ENCODE results near the gene IFNLR1. TPM values are rescaled to one million over a fixed set of nuclear protein-coding genes. Genes with fewer than 3 reads are reported as not detected.
"Not testable (repeated sequence)": the region's sequence is repeated elsewhere in the genome, so short reads cannot be mapped to it uniquely, and the experiment has no call there.

Gene IFNLR1
- 1.9 and 2.3 TPM in 2 replicates for total RNA-seq (2014; rRNA removed; shearing (Covaris generic))

- DNase-seq (ENCODE audit: low read depth): peak; percentile 53
Measured at GRCh38 chr1:24186993-24187790, at the start of gene IFNLR1. Gene IFNLR1, minus strand, starts transcription at chr1:24187289. Its CDS starts 41 bp downstream, at chr1:24187248.

DNA sequence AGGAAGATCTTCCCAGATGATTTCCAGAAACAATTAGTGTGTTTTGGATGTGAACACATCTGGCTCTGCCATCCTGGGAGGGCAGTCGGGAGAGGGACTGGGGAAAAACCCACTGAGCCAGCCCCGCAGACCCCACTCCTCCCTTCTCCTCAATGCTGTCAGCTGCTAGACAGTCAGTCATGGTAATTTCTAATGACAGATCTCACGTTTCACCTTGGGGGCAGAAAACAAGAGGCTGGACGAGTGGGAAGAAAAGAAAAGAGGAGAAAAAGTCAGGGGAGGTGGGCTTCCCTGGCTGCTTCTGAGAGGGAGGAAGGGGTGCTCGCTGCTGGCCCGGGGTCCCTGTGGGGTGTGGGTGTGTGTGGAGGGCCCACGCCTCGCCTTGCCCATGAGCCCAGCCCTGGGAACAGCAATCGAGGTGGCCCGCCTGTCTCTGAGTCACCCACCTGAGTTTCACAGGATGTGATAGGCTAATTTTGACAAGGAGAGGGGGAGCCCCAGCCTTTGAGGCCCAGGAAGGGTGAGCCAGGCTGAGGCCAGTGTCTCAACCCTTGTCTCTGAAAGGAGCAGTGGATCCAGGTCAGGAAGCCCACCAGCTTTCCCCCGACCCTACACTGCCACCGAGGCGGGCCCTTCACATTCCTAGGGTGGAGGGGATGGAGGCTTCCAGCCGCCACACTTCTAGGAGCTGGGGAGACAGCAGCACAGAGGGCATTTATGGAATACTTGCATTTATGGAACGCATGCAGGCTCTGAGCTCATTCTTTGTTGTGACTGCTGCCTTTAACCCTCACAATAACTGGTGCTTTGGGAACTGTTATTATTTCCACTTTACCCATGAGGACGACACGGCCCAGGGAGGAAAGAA is 49.1 kb upstream of the IFNLR1 start:
- DNase-seq (ENCODE audit: low read depth): peak; percentile 53

DNA sequence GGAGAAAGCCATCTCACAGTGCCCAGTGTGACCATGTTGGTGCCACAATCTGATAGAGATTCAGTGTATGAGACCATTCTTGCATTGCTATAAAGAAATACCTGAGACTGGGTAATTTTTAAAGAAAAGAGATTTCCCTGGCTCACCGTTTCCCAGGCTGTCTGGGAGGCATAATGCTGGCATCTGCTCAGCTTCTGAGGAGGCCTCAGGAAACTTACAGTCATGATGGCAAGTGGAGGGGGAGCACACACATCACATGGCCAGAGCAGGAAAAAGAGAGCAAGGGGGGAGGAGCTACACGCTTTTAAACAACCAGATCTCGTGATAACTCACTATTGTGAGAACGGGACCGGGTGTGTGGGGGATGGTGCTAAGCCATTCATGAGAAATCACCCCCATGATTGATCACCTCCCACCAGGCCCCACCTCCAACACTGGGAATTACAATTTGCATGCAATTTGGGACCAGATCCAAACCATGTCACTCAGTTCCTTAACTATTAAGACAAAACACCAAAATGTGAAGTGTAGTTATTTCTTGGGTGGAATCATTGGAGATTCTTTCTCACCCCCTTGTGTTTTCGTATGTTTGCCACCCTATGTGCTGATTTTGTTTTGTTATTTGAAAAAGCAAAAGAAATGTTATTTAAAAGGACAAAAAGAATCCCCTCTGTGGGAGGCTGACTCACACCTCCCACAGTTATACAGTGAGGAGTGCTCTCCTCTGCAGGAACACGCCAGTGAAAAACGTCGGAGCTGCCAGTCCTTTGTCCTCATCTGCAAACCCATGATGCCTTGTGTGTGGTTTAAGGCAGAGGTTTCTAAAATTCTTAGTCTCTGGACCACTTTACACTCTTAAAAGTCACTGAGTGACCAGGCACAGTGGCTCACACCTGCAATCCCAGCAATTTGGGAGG is 46.9 kb upstream of the IFNLR1 start:
- DNase-seq (ENCODE audit: low read depth): peak; percentile 15

DNA sequence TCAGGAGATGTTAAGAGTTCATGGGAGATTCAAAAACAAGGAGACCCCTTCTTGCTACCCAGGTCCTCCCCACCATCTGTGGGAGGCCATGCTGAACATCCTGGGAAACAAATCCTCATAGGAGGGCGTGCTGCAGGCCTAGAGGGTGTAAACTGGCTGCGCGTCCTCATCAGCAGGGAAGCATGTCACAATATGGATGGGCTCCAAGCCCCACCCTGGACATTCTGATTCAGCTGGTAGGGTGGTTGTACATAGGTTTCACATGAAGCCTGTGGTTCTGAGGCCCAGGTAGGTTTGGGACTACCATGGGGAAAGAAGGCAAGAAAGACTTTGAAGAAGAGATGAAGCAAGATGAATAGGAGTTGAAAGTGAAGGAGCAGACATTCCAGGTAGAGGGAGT is 44.6 kb upstream of the IFNLR1 start:
- DNase-seq (ENCODE audit: low read depth): no peak

DNA sequence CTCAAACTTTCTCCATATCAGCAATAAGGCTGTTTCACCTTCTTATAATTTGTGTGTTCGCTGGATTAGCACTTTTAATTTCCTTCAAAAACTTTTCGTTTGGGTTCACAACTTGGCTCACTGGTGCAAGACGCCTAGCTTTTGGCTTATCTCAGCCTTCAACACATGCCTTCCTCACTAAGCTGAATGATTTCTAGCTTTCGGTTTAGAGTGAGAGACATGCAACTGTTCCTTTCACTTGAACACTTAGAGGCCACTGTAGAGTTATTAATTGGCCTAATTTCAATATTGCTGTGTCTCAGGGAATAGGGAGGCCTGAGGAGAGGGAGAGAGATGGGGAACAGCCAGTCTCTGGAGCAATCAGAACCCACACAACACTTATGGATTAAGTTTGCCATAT is 41.2 kb upstream of the IFNLR1 start:
- no peak for DNase-seq (ENCODE audit: low read depth)

- no peak for DNase-seq (ENCODE audit: low read depth)
Measured at GRCh38 chr1:24226749-24227148, 39.7 kb upstream of the IFNLR1 start.

DNA sequence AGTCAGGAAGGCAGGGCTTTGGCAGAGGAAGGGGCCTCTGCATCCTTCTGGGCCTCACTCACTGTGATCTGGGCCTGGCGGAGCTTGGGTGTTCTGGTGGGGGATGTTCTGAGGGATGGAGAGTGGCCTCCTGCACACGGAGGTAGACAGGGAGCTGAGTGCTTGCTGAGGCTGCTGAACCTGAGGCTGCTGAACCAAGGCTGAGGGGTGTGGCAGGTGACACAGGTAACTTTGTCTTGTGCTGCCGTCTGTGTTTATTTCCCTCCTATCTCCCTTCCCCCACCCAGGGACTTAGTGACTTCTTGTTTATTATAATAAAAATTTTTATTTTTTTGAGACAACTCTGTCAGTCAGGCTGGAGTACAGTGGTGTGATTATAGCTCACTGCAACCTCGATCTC is 37.7 kb upstream of the IFNLR1 start:
- no peak for DNase-seq (ENCODE audit: low read depth)

DNA sequence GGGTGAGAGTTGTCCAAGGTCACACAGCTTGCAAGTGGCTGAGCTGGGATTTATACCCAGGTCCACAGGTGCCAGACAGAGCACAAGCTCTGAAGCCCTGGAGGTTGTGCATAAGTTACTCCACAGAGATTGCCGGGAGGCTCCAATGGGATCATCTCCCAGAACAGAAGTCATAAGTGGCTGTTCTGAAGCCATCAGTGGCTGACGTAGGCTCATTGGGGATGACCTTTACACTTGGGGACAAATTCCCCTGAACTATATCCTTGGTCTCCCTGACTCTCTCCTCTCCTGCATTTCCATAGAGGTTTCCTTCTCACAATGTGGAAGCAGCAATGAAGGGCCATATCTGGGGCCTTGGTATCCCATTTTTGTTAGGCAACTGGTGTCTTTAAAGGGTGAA is 37.0 kb upstream of the IFNLR1 start:
- DNase-seq (ENCODE audit: low read depth): no peak

DNA sequence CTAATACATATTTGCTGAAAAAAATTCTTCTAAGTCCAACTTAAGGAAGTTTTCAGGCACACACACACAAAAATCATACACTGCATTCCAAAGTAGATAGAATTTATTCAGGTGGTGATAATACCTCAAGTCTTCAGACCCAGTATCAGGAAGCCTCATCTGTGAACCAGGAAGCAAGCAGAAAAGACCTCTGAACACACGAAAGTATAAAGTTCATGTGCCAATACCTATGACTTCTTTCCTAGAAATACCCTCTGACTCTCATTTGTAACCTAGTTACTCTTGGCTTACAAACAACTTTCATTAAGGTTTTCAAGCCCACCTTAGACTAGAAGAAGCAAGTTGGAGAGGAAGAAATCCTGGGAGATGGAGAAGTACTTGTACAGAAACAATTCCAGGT is 35.7 kb upstream of the IFNLR1 start:
- no peak for DNase-seq (ENCODE audit: low read depth)

GRCh38 chr1:24222008-24222605 is 35.0 kb upstream of the IFNLR1 start:
- no peak for DNase-seq (ENCODE audit: low read depth)

GRCh38 chr1:24221246-24221645 is 34.2 kb upstream of the IFNLR1 start:
- no peak for DNase-seq (ENCODE audit: low read depth)

DNA sequence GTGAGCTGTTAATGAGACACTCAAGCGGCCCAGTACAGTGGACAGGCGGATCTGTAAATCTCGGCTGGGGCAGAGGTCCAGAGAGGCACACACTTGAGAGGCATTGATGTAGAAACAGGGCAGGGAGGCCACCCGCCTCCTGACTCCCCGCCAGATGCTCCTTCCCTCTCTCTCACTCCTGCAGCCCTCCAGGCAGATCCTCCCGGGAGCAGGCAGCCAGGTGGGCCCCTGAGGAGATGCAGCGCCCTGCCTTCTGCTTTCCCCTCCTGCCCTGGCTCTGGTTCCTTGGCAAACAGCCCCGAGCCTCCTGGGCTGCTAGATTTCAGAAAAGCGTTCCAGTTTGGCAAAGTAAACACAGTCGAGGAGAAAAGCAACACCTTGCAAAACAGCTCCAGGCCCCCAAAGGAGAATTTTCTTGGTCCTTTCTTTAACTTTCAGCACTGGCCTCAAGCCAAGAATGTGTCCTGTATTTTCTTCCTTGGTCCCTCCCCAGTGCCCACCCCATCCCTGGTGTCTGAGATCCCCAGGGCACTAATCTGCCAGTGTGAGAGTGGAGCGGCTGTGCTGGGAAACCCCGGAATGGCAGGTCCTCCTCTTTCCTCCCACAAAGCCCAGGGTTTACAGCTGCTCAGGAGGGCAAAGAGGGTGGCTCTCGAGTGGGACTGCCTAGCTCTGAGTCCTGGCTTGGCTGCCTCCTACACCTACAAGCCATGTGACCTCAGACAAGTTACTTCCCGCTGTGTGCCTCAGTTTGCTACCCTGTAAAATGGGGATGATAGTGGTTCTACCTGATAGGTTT is 29.4 kb upstream of the IFNLR1 start:
- DNase-seq (ENCODE audit: low read depth): peak; percentile 47

DNA sequence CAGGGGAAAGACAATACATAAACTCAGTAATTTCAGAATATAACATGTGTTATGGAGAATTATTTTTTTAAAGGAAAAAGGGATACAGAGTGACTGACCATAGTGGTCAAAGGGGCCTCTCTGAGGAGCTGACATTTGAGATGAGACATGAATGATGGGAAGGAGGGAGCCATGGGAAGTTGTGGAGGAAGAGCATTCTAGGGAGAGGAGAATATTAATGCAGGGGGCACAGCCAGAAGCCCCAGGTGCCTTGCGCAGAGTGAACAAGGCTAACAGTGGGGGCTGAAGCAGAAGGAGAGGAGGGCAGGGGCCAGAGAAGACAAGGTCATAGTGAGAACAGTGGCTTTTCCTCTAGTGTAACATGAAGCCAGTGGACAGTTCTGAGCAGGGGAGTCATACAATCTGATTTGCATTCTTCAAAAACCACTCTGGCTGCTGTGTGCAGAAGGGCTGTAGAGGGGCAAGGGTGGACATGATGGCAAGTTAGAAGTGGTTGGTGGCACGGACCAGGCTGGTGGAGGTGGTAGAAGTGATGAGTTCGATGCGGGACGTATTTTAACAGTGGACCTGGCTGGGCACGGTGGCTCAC is 28.2 kb upstream of the IFNLR1 start:
- DNase-seq (ENCODE audit: low read depth): peak; percentile 14

DNA sequence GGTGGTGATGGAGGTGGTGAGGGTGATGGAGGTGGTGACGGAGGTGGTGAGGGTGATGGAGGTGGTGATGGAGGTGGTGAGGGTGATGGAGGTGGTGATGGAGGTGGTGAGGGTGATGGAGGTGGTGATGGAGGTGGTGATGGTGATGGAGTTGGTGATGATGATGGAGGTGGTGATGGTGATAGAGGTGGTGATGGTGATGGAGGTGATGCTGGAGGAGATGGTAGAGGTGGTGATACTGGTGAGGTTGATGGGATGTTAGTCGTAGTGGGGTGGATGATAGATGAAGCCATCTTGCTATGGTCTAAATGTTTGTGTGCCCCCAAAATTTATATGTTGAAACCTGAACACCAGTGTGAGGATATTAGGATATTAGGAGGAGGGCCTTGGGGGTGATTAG is 25.3 kb upstream of the IFNLR1 start:
- DNase-seq (ENCODE audit: low read depth): no peak

- no peak for DNase-seq (ENCODE audit: low read depth)
Measured at GRCh38 chr1:24210195-24210627, 23.1 kb upstream of the IFNLR1 start.

DNA sequence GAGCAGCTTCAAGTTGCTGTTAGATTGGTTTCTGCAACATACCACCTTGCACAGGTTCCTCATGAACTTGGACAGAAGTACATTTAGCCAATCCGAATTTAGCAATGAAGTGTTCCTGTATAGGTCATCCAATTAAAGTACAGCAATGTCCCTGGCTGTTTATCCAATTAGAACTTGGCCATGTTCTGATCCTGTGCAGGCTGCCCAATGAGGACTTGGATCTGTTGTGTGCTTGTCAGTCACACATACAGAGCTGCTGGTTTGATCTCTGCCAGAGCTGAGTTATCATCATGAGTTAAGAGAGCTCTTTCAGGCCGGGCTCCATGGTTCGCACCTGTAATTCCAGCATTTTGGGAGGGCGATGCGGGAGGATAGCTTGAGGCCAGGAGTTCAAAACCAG is 22.0 kb upstream of the IFNLR1 start:
- no peak for DNase-seq (ENCODE audit: low read depth)

DNA sequence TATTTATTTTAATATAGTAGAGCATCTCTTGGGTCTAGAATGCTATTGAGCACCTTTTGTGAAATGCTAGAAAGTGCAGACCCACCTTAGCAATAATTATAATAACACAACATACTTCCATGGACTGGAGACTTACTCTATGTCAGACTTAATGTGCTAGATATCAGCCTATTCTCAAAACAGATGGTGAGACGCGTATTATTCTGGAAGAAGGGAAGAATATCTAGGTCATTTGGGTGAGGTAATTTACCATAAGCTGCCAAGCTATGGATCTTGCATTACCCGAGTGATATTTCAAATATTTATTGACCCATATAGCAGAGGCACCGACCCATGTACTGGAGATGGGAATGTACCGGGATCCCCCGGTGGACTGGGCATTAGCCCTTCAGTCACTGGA is 20.6 kb upstream of the IFNLR1 start:
- DNase-seq (ENCODE audit: low read depth): no peak

DNA sequence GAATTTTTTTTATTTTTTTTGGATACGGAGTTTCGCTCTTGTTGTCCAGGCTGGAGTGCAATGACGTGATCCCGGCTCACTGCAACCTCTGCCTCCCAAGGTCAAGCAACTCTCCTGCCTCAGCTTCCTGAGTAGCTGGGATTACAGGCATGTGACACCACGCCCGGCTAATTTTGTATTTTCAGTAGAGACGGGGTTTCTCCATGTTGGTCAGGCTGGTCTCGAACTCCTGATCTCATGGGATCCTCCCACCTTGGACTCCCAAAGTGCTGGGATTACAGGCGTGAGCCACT is 20.3 kb upstream of the IFNLR1 start:
- DNase-seq (ENCODE audit: low read depth): not testable (repeated sequence)

GRCh38 chr1:24206516-24207394 is 19.7 kb upstream of the IFNLR1 start:
- DNase-seq (ENCODE audit: low read depth): no peak
